OCI-LY3 (cell line): ENCODE data around the gene MACO1.

ENCODE experiments used
- CTCF ChIP-seq: fragments of 200-600, 300-600 bp; sonication (generic); IDR thresholded peaks from 2 replicates; pipeline ENCODE4 v1.5.1; 2014; ENCODE audit warnings: antibody characterized with exemption, low read length, low read depth
- EZH2phosphoT487 ChIP-seq: fragments of 200-600 bp; shearing (Covaris generic); IDR thresholded peaks from 2 replicates; pipeline ENCODE4 v1.6.1; 2018; ENCODE audit warnings: antibody characterized with exemption, mixed run types, low read depth

GRCh38 chr1:25478633-25479032, 47.9 kb downstream of the MACO1 start:
- TF ChIP-seq CTCF (no peak), EZH2phosphoT487 (no peak)
